Esophagus squamous epithelium (tissue), 4 donors: ENCODE measurements around the gene TMEM63A.

ENCODE experiments used
- POLR2A ChIP-seq, 4 donors: fragments of 450-650 bp; IDR thresholded peaks; one replicate each; pipeline ENCODE4 v1.6.1; 2017; ENCODE audit warnings: antibody characterized with exemption in 4 of 4, mild to moderate bottlenecking in 4 of 4, moderate library complexity in 3 of 4
- TF ChIP-seq, protein P1 (sequence below), 6 experiments: fragments of 450-650 bp in 4 of 6; fragments of 200-600 bp in 2 of 6; sonication (generic) in 2 of 6; IDR thresholded peaks; one replicate each; pipeline ENCODE4 v1.5.1; 2016 to 2019; ENCODE audit warnings: antibody characterized with exemption in 6 of 6, mild to moderate bottlenecking in 4 of 6, moderate library complexity in 4 of 6

DNA sequence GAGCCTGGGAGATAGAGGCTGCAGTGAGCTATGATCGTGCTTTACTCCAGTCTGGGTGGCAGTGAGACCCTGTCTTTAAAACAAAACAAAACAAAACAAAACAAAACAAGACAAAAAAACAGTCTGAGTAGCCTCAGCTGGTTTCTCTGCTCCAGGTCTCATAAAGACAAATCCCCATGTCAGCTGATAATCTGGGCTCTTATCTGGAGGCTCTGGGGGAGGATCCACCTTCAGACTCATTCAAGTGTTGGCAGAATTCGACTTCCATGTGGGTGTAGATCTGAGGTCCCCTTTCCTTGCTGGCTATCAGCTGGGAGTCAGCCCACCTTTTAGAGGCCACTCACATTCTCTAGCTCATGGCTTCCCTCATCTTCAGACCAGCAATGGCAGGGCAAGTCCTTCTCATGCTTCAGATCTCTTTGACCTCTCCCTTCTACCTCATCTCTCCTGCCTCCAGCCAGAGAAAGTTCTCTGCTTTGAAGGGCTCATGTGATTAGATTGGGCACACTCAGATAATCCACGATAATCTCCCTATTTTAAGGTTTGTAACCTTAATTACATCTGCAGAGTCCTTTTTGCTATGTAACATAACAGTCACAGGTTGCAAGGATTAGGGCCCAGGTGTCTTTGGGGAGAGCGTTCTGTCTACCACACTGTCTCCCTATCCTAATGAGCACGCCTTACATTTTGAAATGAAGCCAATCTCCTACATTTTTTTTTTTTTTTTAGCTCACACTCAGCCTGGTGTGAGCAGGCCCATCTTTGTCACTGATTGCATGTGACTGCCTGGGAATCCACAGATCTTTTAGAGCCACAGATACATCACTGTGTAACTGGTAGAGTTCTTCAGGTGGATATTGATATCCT lies 49.3 kb upstream of the TMEM63A start:
- TF ChIP-seq, protein P1, sequence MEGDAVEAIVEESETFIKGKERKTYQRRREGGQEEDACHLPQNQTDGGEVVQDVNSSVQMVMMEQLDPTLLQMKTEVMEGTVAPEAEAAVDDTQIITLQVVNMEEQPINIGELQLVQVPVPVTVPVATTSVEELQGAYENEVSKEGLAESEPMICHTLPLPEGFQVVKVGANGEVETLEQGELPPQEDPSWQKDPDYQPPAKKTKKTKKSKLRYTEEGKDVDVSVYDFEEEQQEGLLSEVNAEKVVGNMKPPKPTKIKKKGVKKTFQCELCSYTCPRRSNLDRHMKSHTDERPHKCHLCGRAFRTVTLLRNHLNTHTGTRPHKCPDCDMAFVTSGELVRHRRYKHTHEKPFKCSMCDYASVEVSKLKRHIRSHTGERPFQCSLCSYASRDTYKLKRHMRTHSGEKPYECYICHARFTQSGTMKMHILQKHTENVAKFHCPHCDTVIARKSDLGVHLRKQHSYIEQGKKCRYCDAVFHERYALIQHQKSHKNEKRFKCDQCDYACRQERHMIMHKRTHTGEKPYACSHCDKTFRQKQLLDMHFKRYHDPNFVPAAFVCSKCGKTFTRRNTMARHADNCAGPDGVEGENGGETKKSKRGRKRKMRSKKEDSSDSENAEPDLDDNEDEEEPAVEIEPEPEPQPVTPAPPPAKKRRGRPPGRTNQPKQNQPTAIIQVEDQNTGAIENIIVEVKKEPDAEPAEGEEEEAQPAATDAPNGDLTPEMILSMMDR (IDR thresholded peaks at IDR 0.05), result no peak
- no peak for TF ChIP-seq POLR2A (IDR thresholded peaks at IDR 0.05)
